Measurements from ENCODE around the gene TBCA.

The TBCA gene

GRCh38 chr5:77775790-77776553, at the start of gene TBCA:
TSS of gene TBCA (minus strand) at chr5:77776339. CDS start at chr5:77776257, 82 bp downstream.
- TF ChIP-seq CTCF (IDR thresholded peaks at IDR 0.05; ENCODE audit: extremely low read depth, insufficient read depth, missing control alignments): peak; percentile 32
- in situ Hi-C loops (cut with MboI; ENCODE audit: low pct_unique_long_range_greater_than_20kb, low sequenced_read_pairs, unreplicated experiment): no loop called here
- DNase-seq (ENCODE audit: low spot score): peak; percentile 87

- no peak for DNase-seq (ENCODE audit: low spot score)
- no peak for TF ChIP-seq CTCF (IDR thresholded peaks at IDR 0.05; ENCODE audit: extremely low read depth, insufficient read depth, missing control alignments)
- in situ Hi-C loops (cut with MboI; ENCODE audit: low pct_unique_long_range_greater_than_20kb, low sequenced_read_pairs, unreplicated experiment): no loop called here
Observed at GRCh38 chr5:77824981-77825380, 48.8 kb upstream of the TBCA start.

- DNase-seq (ENCODE audit: low spot score): no peak
- no peak for TF ChIP-seq CTCF (IDR thresholded peaks at IDR 0.05; ENCODE audit: extremely low read depth, insufficient read depth, missing control alignments)
- in situ Hi-C loops (cut with MboI; ENCODE audit: low pct_unique_long_range_greater_than_20kb, low sequenced_read_pairs, unreplicated experiment): no loop called here
Observed at GRCh38 chr5:77816686-77817085, 40.5 kb upstream of the TBCA start.

- no peak for DNase-seq (ENCODE audit: low spot score)
- no peak for TF ChIP-seq CTCF (IDR thresholded peaks at IDR 0.05; ENCODE audit: extremely low read depth, insufficient read depth, missing control alignments)
- in situ Hi-C loops (cut with MboI; ENCODE audit: low pct_unique_long_range_greater_than_20kb, low sequenced_read_pairs, unreplicated experiment): no loop called here
Observed at GRCh38 chr5:77812926-77813589, 36.9 kb upstream of the TBCA start.

- in situ Hi-C loops (cut with MboI; ENCODE audit: low pct_unique_long_range_greater_than_20kb, low sequenced_read_pairs, unreplicated experiment): no loop called here
- no peak for DNase-seq (ENCODE audit: low spot score)
- no peak for TF ChIP-seq CTCF (IDR thresholded peaks at IDR 0.05; ENCODE audit: extremely low read depth, insufficient read depth, missing control alignments)
Observed at GRCh38 chr5:77806213-77806843, 30.2 kb upstream of the TBCA start.

- no peak for DNase-seq (ENCODE audit: low spot score)
- in situ Hi-C loops (cut with MboI; ENCODE audit: low pct_unique_long_range_greater_than_20kb, low sequenced_read_pairs, unreplicated experiment): no loop called here
- no peak for TF ChIP-seq CTCF (IDR thresholded peaks at IDR 0.05; ENCODE audit: extremely low read depth, insufficient read depth, missing control alignments)
Observed at GRCh38 chr5:77798456-77798855, 22.3 kb upstream of the TBCA start.

Measured in GM13977 (cell line).